Esophagus squamous epithelium (tissue), 4 donors: ENCODE results near the gene KLHDC8A.

Source experiments
- CTCF ChIP-seq, 6 experiments: fragments of 450-650 bp in 4 of 6; fragments of 200-600 bp in 2 of 6; sonication (generic) in 2 of 6; IDR thresholded peaks; one replicate each; pipeline ENCODE4 v1.5.1; 2016 to 2019; ENCODE audit warnings: antibody characterized with exemption in 6 of 6, mild to moderate bottlenecking in 4 of 6, moderate library complexity in 4 of 6
- POLR2A ChIP-seq, 4 donors: fragments of 450-650 bp; IDR thresholded peaks; one replicate each; pipeline ENCODE4 v1.6.1; 2017; ENCODE audit warnings: antibody characterized with exemption in 4 of 4, mild to moderate bottlenecking in 4 of 4, moderate library complexity in 3 of 4

GRCh38 chr1:205310976-205311704 lies 45.6 kb downstream of the KLHDC8A start:
- TF ChIP-seq CTCF (IDR thresholded peaks at IDR 0.05), result no peak
- no peak for TF ChIP-seq POLR2A (IDR thresholded peaks at IDR 0.05)
